Astrocyte of the spinal cord (primary cell): Measurements from ENCODE around the gene COPS8.

Experiments
- DNase-seq: peaks from one replicate; pipeline ENCODE4 v3.0.0; 2011; ENCODE audit warnings: low read depth, low spot score
- H3K4me3 ChIP-seq: 2 replicates; pipeline ENCODE4 v1.5.1; 2011; ENCODE audit warnings: low read depth, mild to moderate bottlenecking, low read length, moderate library complexity
- CTCF ChIP-seq: IDR thresholded peaks from 2 replicates; pipeline ENCODE4 v1.5.1; 2012; ENCODE audit warnings: low read depth, mild to moderate bottlenecking, low read length, inconsistent platforms
- in situ Hi-C: cut with HindIII; loops from 2 replicates; pipeline ENCODE4 v1.10.0; 2017; ENCODE audit warnings: low sequenced_read_pairs

The COPS8 gene

GRCh38 chr2:237045449-237045848 lies 40.2 kb upstream of the COPS8 start:
- no peak overlapping the region for H3K4me3 ChIP-seq
- DNase-seq: no peak
- in situ Hi-C loops: no loop called here
- TF ChIP-seq CTCF: no peak

DNA sequence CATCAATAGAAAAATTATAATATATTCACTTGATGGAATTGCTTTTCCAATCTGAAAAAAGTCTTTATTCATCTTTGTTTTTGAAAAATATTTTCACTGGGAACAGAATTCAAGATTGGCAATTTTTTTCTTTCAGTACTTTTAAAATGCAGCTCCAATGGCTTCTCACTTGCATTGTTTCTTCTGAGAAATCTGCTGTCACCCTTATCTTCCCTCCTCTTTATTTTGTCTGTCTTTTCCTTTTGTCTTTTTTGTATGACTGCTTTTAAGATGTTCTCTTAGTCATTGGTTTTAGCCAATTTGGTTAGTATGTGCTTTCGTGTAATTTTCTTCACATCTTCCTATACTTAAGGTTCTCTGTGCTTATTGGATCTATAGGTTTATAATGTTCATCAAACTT lies 37.1 kb upstream of the COPS8 start:
- DNase-seq: no peak
- TF ChIP-seq CTCF: no peak
- in situ Hi-C loops: no loop called here
- H3K4me3 ChIP-seq: no peak overlapping the region

- no peak for TF ChIP-seq CTCF
- DNase-seq: no peak
- in situ Hi-C loops: no loop called here
- no peak overlapping the region for H3K4me3 ChIP-seq
Observed at GRCh38 chr2:237051861-237052260, 33.8 kb upstream of the COPS8 start.

GRCh38 chr2:237053066-237053465 lies 32.6 kb upstream of the COPS8 start:
- no peak overlapping the region for H3K4me3 ChIP-seq
- TF ChIP-seq CTCF: no peak
- in situ Hi-C loops: no loop called here
- DNase-seq: no peak

DNA sequence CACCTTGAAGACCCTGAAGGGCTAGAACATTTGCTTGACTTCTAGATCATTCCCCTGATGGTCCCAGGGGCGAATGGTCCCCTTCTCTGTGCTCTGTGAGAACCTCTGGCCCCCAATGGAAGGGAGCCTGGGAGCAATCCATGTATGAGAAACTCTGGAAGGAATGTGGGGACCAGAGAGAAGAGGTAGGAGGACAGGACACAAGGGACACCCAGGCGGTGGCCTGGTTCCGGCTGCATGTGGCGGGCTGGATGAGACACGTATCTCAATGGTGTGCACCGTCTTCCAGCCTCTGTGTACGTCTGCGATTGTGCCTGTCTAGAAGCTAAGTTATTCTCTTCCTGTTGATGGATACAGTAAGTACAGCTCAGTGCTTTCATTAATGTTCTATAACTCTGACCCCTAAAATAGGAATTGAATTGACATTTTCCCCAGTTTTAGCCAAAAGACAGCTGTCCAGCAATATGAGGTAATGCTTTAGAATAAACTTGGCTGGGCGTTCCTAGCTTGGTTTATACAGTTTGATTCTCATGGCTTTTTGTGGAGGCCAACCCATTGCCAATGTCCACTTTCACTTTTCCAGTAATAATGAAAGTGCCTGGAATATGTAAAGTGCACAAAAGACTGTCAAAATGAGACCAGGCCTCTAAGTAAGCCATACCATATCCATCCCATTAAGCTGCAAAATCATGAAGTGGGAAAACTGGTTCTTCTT lies 30.1 kb upstream of the COPS8 start:
- no peak overlapping the region for H3K4me3 ChIP-seq
- DNase-seq: no peak
- no peak for TF ChIP-seq CTCF
- in situ Hi-C loops: no loop called here

- DNase-seq: no peak
- no peak overlapping the region for H3K4me3 ChIP-seq
- no peak for TF ChIP-seq CTCF
- in situ Hi-C loops: no loop called here
Observed at GRCh38 chr2:237056287-237056875, 29.3 kb upstream of the COPS8 start.
